A549 treated with GW870086 at 1 μM for 4 hours (cell line): ENCODE measurements around the gene CASP2. TPM values are rescaled to one million over a fixed set of nuclear protein-coding genes. Genes with fewer than 3 reads are reported as not detected.

Experiments
- total RNA-seq: library from RNA; stranded (reverse); fragments of 200-300 nt; extraction: Qiagen RNA extraction; gene quantifications from 5 replicates; pipeline ENCODE4 v1.2.3, GENCODE V29; 2022; ENCODE audit warnings: low read depth

The CASP2 gene
- total RNA-seq: 18.3 to 23.0 TPM (median 19.6 TPM) in 5 replicates

GRCh38 chr7:143287935-143288826, at the start of gene CASP2:
TSS of gene CASP2 (plus strand) at chr7:143288351. CDS start at chr7:143288456, 105 bp downstream.

GRCh38 chr7:143263266-143264195, 24.6 kb upstream of the CASP2 start, which contains the start of gene GSTK1:
TSS of gene GSTK1 (plus strand) at chr7:143263441. CDS start at chr7:143263514, 73 bp downstream.

GRCh38 chr7:143284591-143285469, 3.3 kb upstream of the CASP2 start, which contains the start of gene TMEM139:
TSS of gene TMEM139 (plus strand) at chr7:143284958. CDS start at chr7:143285958, 1,000 bp downstream.

GRCh38 chr7:143315776-143316175, 27.6 kb downstream of the CASP2 start, which contains the start of gene CLCN1:
TSS of gene CLCN1 (plus strand) at chr7:143316111. CDS start at chr7:143316213, 102 bp downstream.

Other genes starting within 250 kb of the CASP2 start
- not detected in 5 replicates for gene OR6V1, start 236.0 kb upstream of the CASP2 start, total RNA-seq
- 0.27 to 0.30 TPM in 2 of 5 replicates, not detected in the others for gene PIP, start 156.3 kb upstream of the CASP2 start, total RNA-seq
- not detected in 5 replicates for gene TAS2R39, start 104.9 kb upstream of the CASP2 start, total RNA-seq
- gene TAS2R40, start 66.3 kb upstream of the CASP2 start, total RNA-seq: not detected in 5 replicates
- 109 to 119 TPM (median 117 TPM) in 5 replicates for gene GSTK1, start 24.9 kb upstream of the CASP2 start, total RNA-seq
- gene TMEM139, start 3.4 kb upstream of the CASP2 start, total RNA-seq: 0.69 to 1.9 TPM (median 1.2 TPM) in 5 replicates
- gene CLCN1, start 27.8 kb downstream of the CASP2 start, total RNA-seq: 0.03 to 0.08 TPM (median 0.03 TPM) in 3 of 5 replicates, not detected in the others
- 0.27 to 0.65 TPM (median 0.40 TPM) in 5 replicates for gene FAM131B, start 74.4 kb downstream of the CASP2 start, total RNA-seq
- 151 to 199 TPM (median 194 TPM) in 5 replicates for gene ZYX, start 93.0 kb downstream of the CASP2 start, total RNA-seq
- 0.15 to 0.29 TPM in 2 of 5 replicates, not detected in the others for gene EPHA1, start 120.5 kb downstream of the CASP2 start, total RNA-seq
- not detected in 5 replicates for gene TAS2R60, start 155.1 kb downstream of the CASP2 start, total RNA-seq
- not detected in 5 replicates for gene TAS2R41, start 189.5 kb downstream of the CASP2 start, total RNA-seq